Ishikawa (cell line): ENCODE results near the gene ELMO1.

Source experiments
- CEBPB ChIP-seq: IDR thresholded peaks from 2 replicates; pipeline ENCODE4 v1.6.1; 2012
- CREB1 ChIP-seq: IDR thresholded peaks from 2 replicates; pipeline ENCODE4 v1.6.1; 2012; ENCODE audit warnings: low read depth
- EGR1 ChIP-seq: IDR thresholded peaks from 2 replicates; pipeline ENCODE4 v1.6.1; 2012
- EP300 ChIP-seq: IDR thresholded peaks from 2 replicates; pipeline ENCODE4 v1.6.1; 2012; ENCODE audit warnings: borderline replicate concordance
- FOXM1 ChIP-seq: IDR thresholded peaks from 2 replicates; pipeline ENCODE4 v1.6.1; 2012; ENCODE audit warnings: low read depth, borderline replicate concordance
- MAX ChIP-seq: IDR thresholded peaks from 2 replicates; pipeline ENCODE4 v1.6.1; 2012
- NFIC ChIP-seq: IDR thresholded peaks from 2 replicates; pipeline ENCODE4 v1.6.1; 2012
- RAD21 ChIP-seq: IDR thresholded peaks from 2 replicates; pipeline ENCODE4 v1.6.1; 2012; ENCODE audit warnings: low read depth
- REST ChIP-seq: IDR thresholded peaks from 2 replicates; pipeline ENCODE4 v1.6.1; 2012; ENCODE audit warnings: low read depth, mild to moderate bottlenecking
- TAF1 ChIP-seq: IDR thresholded peaks from 2 replicates; pipeline ENCODE4 v1.6.1; 2012; ENCODE audit warnings: low read depth, mild to moderate bottlenecking
- TCF12 ChIP-seq: IDR thresholded peaks from 2 replicates; pipeline ENCODE4 v1.6.1; 2012; ENCODE audit warnings: low read depth
- TEAD4 ChIP-seq: IDR thresholded peaks from 2 replicates; pipeline ENCODE4 v1.6.1; 2012
- USF1 ChIP-seq: IDR thresholded peaks from 2 replicates; pipeline ENCODE4 v1.6.1; 2012
- YY1 ChIP-seq: IDR thresholded peaks from 2 replicates; pipeline ENCODE4 v1.6.1; 2012; ENCODE audit warnings: low read depth
- ZBTB7A ChIP-seq: IDR thresholded peaks from 2 replicates; pipeline ENCODE4 v1.6.1; 2012; ENCODE audit warnings: low read depth

Gene ELMO1

GRCh38 chr7:36875794-36876193 is 572.9 kb downstream of the ELMO1 start:
- no peak for TF ChIP-seq REST
- TF ChIP-seq FOXM1, result no peak
- TF ChIP-seq NFIC, result no peak
- TF ChIP-seq TEAD4, result no peak
- TF ChIP-seq MAX, result no peak
- no peak for TF ChIP-seq CEBPB
- TF ChIP-seq YY1, result no peak
- no peak for TF ChIP-seq EP300
- no peak for TF ChIP-seq TAF1
- no peak for TF ChIP-seq USF1
- TF ChIP-seq EGR1, result no peak
- TF ChIP-seq TCF12, result no peak
- TF ChIP-seq CREB1, result no peak
- no peak for TF ChIP-seq RAD21
- TF ChIP-seq ZBTB7A, result no peak

- TF ChIP-seq EP300 (no peak), ZBTB7A (no peak), REST (no peak), FOXM1 (no peak), TEAD4 (no peak), TAF1 (no peak), YY1 (no peak), CREB1 (no peak)
Observed at GRCh38 chr7:36874041-36874440, 574.6 kb downstream of the ELMO1 start.

GRCh38 chr7:36871863-36872262 is 576.8 kb downstream of the ELMO1 start:
- TF ChIP-seq TCF12, result no peak
- TF ChIP-seq USF1, result peak; percentile 84

- TF ChIP-seq NFIC (no peak), TEAD4 (no peak), EP300 (no peak), YY1 (no peak), ZBTB7A (no peak), FOXM1 (no peak), REST (no peak), TCF12 (no peak), MAX (no peak), RAD21 (no peak), EGR1 (no peak), USF1 (no peak), CREB1 (no peak), CEBPB (no peak)
Observed at GRCh38 chr7:36871355-36871738, 577.3 kb downstream of the ELMO1 start.

- TF ChIP-seq CREB1, result no peak
- no peak for TF ChIP-seq EGR1
- TF ChIP-seq ZBTB7A, result no peak
- TF ChIP-seq TAF1, result no peak
- no peak for TF ChIP-seq YY1
- no peak for TF ChIP-seq TEAD4
- TF ChIP-seq USF1, result no peak
- no peak for TF ChIP-seq MAX
- no peak for TF ChIP-seq RAD21
- no peak for TF ChIP-seq CEBPB
- no peak for TF ChIP-seq EP300
Observed at GRCh38 chr7:36870625-36871354, 577.9 kb downstream of the ELMO1 start.
